ENCODE data around the gene LIN7C.
"Not testable (repeated sequence)": the region's sequence is repeated elsewhere in the genome, so short reads cannot be mapped to it uniquely, and the experiment has no call there.

LIN7C gene

GRCh38 chr11:27448184-27448540, 58.4 kb downstream of the LIN7C start:
- not testable (repeated sequence) for DNase-seq (ENCODE audit: low read depth, low spot score)

DNA sequence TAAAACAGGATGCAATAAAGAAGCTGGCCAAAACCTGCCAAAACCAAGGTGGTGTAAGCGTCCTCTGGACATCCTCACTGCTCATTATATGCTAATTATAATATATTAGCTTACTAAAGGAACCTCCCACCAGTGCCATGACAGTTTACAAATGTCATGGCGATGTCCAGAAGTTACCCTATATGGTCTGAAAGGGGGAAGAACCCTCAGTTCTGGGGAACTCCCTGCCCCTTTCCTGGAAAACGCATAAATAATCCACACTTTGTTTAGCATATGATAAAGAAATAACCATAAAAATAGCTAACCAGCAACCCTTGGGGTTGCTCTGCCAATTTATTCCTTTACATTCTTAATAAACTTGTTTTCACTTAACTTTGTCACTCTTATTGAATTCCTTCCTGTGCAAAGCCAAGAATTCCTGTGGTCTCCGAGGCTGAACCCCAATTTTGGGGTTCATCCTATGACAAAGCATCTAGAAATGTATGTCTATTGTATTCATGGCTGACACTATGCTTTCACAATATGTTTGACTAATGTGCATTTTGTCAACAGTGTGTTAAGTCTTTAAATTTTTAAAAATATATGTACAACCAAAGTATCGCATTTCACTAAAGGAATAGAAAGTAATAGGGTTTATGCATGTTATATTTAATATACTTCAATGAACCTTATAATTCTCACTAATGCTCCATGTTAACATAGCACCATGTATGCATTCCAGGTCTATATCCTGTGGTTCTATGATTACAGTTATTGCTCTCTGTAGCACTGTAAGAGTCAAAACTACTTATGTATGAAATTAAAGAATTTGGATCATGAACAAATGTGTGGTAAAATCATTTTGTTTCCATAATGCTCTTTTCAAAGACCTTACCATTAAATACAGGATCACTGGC, 59.0 kb downstream of the LIN7C start:
- DNase-seq (ENCODE audit: low read depth, low spot score), result no peak

- DNase-seq (ENCODE audit: low read depth, low spot score), result no peak
Observed at GRCh38 chr11:27445625-27446024, 60.9 kb downstream of the LIN7C start.

- DNase-seq (ENCODE audit: low read depth, low spot score), result no peak
Observed at GRCh38 chr11:27444801-27445215, 61.8 kb downstream of the LIN7C start.
